ENCODE data around the gene MAPK4. TPM values are rescaled to one million over a fixed set of nuclear protein-coding genes. Genes with fewer than 3 reads are reported as not detected.
"Not testable (repeated sequence)": the region's sequence is repeated elsewhere in the genome, so short reads cannot be mapped to it uniquely, and the experiment has no call there.

Gene MAPK4
- polyA plus RNA-seq, 4 donors = 8.2 to 10.2 (median 8.4) TPM

GRCh38 chr18:50573196-50573595 lies 13.3 kb downstream of the MAPK4 start:
- not testable (repeated sequence) for DNase-seq (ENCODE audit: low read depth in 4 of 4, low spot score in 2 of 4)

- DNase-seq (ENCODE audit: low read depth in 4 of 4, low spot score in 2 of 4) = no peak
Measured at GRCh38 chr18:50573679-50574078, 13.8 kb downstream of the MAPK4 start.

- DNase-seq (ENCODE audit: low read depth in 4 of 4, low spot score in 2 of 4) = no peak
Measured at GRCh38 chr18:50578030-50578429, 18.1 kb downstream of the MAPK4 start.

GRCh38 chr18:50578651-50579050 lies 18.8 kb downstream of the MAPK4 start:
- no peak for DNase-seq (ENCODE audit: low read depth in 4 of 4, low spot score in 2 of 4)

- no peak for DNase-seq (ENCODE audit: low read depth in 4 of 4, low spot score in 2 of 4)
Measured at GRCh38 chr18:50579061-50579774, 19.3 kb downstream of the MAPK4 start.

GRCh38 chr18:50581517-50581916 lies 21.6 kb downstream of the MAPK4 start:
- DNase-seq (ENCODE audit: low read depth in 4 of 4, low spot score in 2 of 4) = no peak

- no peak for DNase-seq (ENCODE audit: low read depth in 4 of 4, low spot score in 2 of 4)
Measured at GRCh38 chr18:50582500-50582899, 22.6 kb downstream of the MAPK4 start.

- DNase-seq (ENCODE audit: low read depth in 4 of 4, low spot score in 2 of 4) = no peak
Measured at GRCh38 chr18:50586710-50587109, 26.8 kb downstream of the MAPK4 start.

- no peak for DNase-seq (ENCODE audit: low read depth in 4 of 4, low spot score in 2 of 4)
Measured at GRCh38 chr18:50590593-50590992, 30.7 kb downstream of the MAPK4 start.

GRCh38 chr18:50594012-50594411 lies 34.1 kb downstream of the MAPK4 start:
- DNase-seq (ENCODE audit: low read depth in 4 of 4, low spot score in 2 of 4) = no peak

GRCh38 chr18:50594942-50595341 lies 35.1 kb downstream of the MAPK4 start:
- DNase-seq (ENCODE audit: low read depth in 4 of 4, low spot score in 2 of 4) = no peak

- no peak for DNase-seq (ENCODE audit: low read depth in 4 of 4, low spot score in 2 of 4)
Measured at GRCh38 chr18:50602466-50602865, 42.6 kb downstream of the MAPK4 start.

GRCh38 chr18:50606609-50607008 lies 46.7 kb downstream of the MAPK4 start:
- no peak for DNase-seq (ENCODE audit: low read depth in 4 of 4, low spot score in 2 of 4)

GRCh38 chr18:50607378-50607926 lies 47.6 kb downstream of the MAPK4 start:
- DNase-seq (ENCODE audit: low read depth in 4 of 4, low spot score in 2 of 4) = no peak

- not testable (repeated sequence) for DNase-seq (ENCODE audit: low read depth in 4 of 4, low spot score in 2 of 4)
Measured at GRCh38 chr18:50609171-50609570, 49.3 kb downstream of the MAPK4 start.

GRCh38 chr18:50610349-50610748 lies 50.5 kb downstream of the MAPK4 start:
- no peak for DNase-seq (ENCODE audit: low read depth in 4 of 4, low spot score in 2 of 4)

- DNase-seq (ENCODE audit: low read depth in 4 of 4, low spot score in 2 of 4) = no peak
Measured at GRCh38 chr18:50611529-50611941, 51.6 kb downstream of the MAPK4 start.

GRCh38 chr18:50614838-50615237 lies 55.0 kb downstream of the MAPK4 start:
- DNase-seq (ENCODE audit: low read depth in 4 of 4, low spot score in 2 of 4) = no peak

- DNase-seq (ENCODE audit: low read depth in 4 of 4, low spot score in 2 of 4) = no peak
Measured at GRCh38 chr18:50616484-50617048, 56.7 kb downstream of the MAPK4 start.

- DNase-seq (ENCODE audit: low read depth in 4 of 4, low spot score in 2 of 4) = no peak
Measured at GRCh38 chr18:50619861-50620275, 60.0 kb downstream of the MAPK4 start.

- no peak for DNase-seq (ENCODE audit: low read depth in 4 of 4, low spot score in 2 of 4)
Measured at GRCh38 chr18:50620319-50620718, 60.4 kb downstream of the MAPK4 start.

- DNase-seq (ENCODE audit: low read depth in 4 of 4, low spot score in 2 of 4) = no peak
Measured at GRCh38 chr18:50621366-50621765, 61.5 kb downstream of the MAPK4 start.

All from left renal cortex interstitium (tissue), 4 donors.